Fibroblast of skin of right quadriceps (primary cell): ENCODE measurements around the gene TOX2.

Experiments used
- DNase-seq: peaks from one replicate; pipeline ENCODE4 v3.0.0-alpha.2; 2013

Gene TOX2

GRCh38 chr20:44113618-44114376 lies 199.1 kb downstream of the TOX2 start:
- DNase-seq: no peak

DNA sequence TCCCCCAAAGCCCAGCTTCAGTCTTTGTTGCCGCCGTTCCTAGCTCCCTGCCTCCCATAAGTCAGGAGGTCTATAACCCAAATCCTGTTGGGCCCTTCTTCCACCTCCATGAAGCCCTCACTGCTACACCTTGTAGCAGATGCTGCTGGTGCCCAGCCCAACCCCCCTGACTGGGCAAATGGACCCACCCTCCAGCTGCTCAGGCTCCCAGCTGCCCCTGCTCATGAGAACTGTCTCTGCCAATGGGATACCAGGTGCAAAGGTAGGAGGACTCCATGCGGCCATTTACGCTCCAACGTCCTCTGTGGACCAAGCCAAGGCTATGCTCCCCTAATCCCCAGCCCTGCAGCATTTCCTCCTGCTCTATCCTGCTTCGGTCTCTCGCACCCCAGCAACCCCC lies 200.5 kb downstream of the TOX2 start:
- DNase-seq: no peak

- no peak for DNase-seq
Measured at GRCh38 chr20:44115762-44116644, 201.4 kb downstream of the TOX2 start.

DNA sequence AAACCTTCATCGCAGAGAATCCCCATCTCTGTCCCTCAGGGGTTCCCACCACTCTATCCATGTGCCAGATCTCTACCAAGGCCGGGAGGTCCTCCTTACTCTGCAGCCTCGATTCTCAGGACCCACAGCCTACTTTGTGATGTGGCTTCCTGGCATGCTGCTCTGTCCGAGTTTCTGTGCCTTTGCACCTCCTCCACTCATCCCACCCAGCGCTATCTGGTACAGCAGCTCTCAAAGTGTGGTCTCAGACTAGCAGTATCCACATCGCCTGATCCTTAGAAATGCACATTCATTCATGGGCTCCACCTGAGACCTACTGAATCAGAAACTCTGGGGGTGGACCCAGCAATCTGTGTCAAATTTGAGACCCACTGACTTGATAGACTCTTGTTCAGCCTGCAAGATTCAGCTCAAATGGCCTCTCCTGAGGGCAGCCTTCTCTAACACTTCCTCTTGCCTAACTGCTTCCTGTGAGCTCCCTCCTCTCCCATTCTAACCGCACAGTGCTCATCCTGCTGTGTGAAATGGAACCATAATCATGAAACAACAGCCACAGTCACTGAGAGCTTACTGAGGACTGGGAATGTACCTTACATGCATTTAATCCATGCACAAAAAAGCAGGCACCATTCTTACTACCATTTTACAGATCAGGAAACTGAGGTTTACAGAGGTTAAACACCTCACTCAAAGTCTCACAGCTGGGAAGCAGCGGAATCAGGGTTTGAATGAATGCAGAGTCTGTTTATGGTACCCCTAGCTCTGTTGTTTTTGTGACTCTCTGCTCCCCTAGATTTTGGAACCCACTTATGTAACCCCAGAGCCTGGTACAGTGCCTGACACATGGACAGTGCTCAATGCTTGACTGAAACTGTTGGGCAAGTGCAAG lies 202.9 kb downstream of the TOX2 start:
- DNase-seq: no peak

- no peak for DNase-seq
Measured at GRCh38 chr20:44118185-44119033, 203.8 kb downstream of the TOX2 start.
